ENCODE measurements around the gene FOXR2.

GRCh38 chrX:55623100-55623499 is at the start of gene FOXR2:
- TF ChIP-seq ZNF274 (IDR thresholded peaks at IDR 0.05; ENCODE audit: low read depth, low read length), result no peak
- TF ChIP-seq YY1 (IDR thresholded peaks at IDR 0.05; ENCODE audit: insufficient read depth, insufficient read length), result no peak

All from NT2/D1 (cell line).